MCF 10A (cell line): ENCODE data around the gene TMEM143. TPM values are rescaled to one million over a fixed set of nuclear protein-coding genes. Genes with fewer than 3 reads are reported as not detected.

Experiments
- BruUV-seq: library from RNA; stranded (reverse); fragments of 400-500 nt; replicated peaks from 2 replicates; lab custom pipeline; 2021; lab: Mats Ljungman, UMichigan
- CTCF ChIA-PET: fragments of 300-600 bp; sonication (Branson Sonifier 250); formaldehyde crosslinking; extraction: SDS; loops from one replicate; lab custom pipeline; 2021; ENCODE audit warnings: antibody characterized with exemption, inconsistent platforms; lab: Yijun Ruan, JAX
- POLR2A ChIA-PET: fragments of 300-600, 350-650 bp; sonication (Branson Sonifier 250); formaldehyde crosslinking; extraction: SDS; loops from one replicate; lab custom pipeline; 2020; ENCODE audit warnings: antibody characterized with exemption, inconsistent platforms; lab: Yijun Ruan, JAX
- DNase-seq: peaks from one replicate; pipeline ENCODE4 v3.0.0-alpha.2; 2018; ENCODE audit not compliant: unreplicated experiment
- H3K27ac Mint-ChIP-seq: one replicate; pipeline ENCODE4 v1.8.0; 2022; ENCODE audit warnings: mild to moderate bottlenecking, low read depth, mixed read lengths; ENCODE audit not compliant: unreplicated experiment
- H3K27me3 Mint-ChIP-seq: one replicate; pipeline ENCODE4 v1.8.0; 2022; ENCODE audit warnings: mixed read lengths; ENCODE audit not compliant: insufficient read depth, unreplicated experiment
- H3K36me3 Mint-ChIP-seq: one replicate; pipeline ENCODE4 v1.8.0; 2022; ENCODE audit warnings: mild to moderate bottlenecking, moderate library complexity, mixed read lengths; ENCODE audit not compliant: insufficient read depth, unreplicated experiment
- H3K4me1 Mint-ChIP-seq: one replicate; pipeline ENCODE4 v1.8.0; 2022; ENCODE audit warnings: mixed read lengths; ENCODE audit not compliant: insufficient read depth, unreplicated experiment
- H3K4me3 Mint-ChIP-seq: one replicate; pipeline ENCODE4 v1.8.0; 2022; ENCODE audit warnings: mild to moderate bottlenecking, moderate library complexity, mixed read lengths; ENCODE audit not compliant: unreplicated experiment
- H3K9me3 Mint-ChIP-seq: one replicate; pipeline ENCODE4 v1.8.0; 2022; ENCODE audit warnings: mixed read lengths; ENCODE audit not compliant: unreplicated experiment
- intact Hi-C: fragments of 100-400 bp; cut with micrococcal nuclease; formaldehyde crosslinking; loops from 2 replicates; pipeline ENCODE4 v1.14.1; 2022
- total RNA-seq: library from RNA; stranded (reverse); gene quantifications from 2 replicates; pipeline ENCODE4 v1.2.3, GENCODE V29; 2022
- TF ChIP-seq, protein P1 (sequence below): fragments of 200-600 bp; IDR thresholded peaks from one replicate; pipeline ENCODE4 v1.8.0; 2022; ENCODE audit warnings: antibody characterized with exemption, mild to moderate bottlenecking; ENCODE audit not compliant: unreplicated experiment

Gene TMEM143
- total RNA-seq, 1 experiment from 2014 or later, result 6.0 TPM

DNA sequence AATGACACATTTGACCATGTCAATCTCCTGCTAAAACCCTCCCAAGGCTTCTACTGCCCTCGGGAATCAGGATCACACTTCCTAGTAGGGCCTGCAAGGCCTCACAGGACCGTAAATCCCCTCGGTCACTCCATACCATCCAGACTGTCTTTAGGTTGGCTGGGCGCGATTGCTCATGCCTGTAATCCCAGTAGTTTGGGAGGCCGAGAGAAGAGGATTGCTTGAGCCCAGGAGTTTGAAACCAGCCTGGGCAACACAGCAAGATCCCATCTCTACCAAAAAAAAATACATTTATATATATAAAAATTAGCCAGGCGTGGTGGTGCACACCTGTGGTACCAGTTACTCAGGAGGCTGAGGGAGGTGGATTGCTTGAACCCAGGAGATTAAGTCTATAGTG lies 15.0 kb downstream of the TMEM143 start:
- H3K27me3 Mint-ChIP-seq, result no peaks in the 10 kb centered on the region
- H3K27ac Mint-ChIP-seq, result no peak overlapping the region
- TF ChIP-seq, protein P1, sequence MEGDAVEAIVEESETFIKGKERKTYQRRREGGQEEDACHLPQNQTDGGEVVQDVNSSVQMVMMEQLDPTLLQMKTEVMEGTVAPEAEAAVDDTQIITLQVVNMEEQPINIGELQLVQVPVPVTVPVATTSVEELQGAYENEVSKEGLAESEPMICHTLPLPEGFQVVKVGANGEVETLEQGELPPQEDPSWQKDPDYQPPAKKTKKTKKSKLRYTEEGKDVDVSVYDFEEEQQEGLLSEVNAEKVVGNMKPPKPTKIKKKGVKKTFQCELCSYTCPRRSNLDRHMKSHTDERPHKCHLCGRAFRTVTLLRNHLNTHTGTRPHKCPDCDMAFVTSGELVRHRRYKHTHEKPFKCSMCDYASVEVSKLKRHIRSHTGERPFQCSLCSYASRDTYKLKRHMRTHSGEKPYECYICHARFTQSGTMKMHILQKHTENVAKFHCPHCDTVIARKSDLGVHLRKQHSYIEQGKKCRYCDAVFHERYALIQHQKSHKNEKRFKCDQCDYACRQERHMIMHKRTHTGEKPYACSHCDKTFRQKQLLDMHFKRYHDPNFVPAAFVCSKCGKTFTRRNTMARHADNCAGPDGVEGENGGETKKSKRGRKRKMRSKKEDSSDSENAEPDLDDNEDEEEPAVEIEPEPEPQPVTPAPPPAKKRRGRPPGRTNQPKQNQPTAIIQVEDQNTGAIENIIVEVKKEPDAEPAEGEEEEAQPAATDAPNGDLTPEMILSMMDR, result no peak
- H3K36me3 Mint-ChIP-seq, result peaks cover 5% of the 10 kb centered on the region
- BruUV-seq, result no TSS peak
- ChIA-PET POLR2A (no interaction called here), CTCF (interaction anchor here (0.8 kb wide), 1 partner anchor 27 kb away, joined by 3 read pairs; no protein-coding TSS in a partner anchor)
- no peaks in the 10 kb centered on the region for H3K4me1 Mint-ChIP-seq
- no peak for DNase-seq
- intact Hi-C loops, result no loop called here
- H3K4me3 Mint-ChIP-seq, result no peak overlapping the region
- no peaks in the 10 kb centered on the region for H3K9me3 Mint-ChIP-seq

DNA sequence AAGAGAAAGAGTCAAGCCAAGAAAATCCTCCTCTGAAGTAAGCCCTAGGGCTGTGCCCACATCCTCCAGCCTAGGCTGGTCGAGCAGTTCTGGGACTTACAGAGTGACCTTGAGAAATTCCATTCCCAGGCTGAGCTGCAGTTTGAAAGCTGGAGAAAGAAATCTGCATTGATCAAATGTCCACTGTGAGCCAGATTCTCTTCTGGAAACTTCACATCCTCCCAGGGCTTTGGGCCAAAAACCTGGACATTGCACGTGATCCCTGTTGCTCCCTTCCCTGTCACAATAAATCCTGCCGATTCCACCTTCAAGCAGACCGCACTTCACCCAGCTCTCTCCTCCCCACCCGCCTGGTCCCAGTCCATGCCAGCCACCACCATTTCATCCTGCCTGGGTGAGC lies 15.7 kb downstream of the TMEM143 start:
- intact Hi-C loops, result no loop called here
- no TSS peak for BruUV-seq
- peaks cover 6% of the 10 kb centered on the region for H3K4me1 Mint-ChIP-seq
- TF ChIP-seq, protein P1, result no peak
- no peaks in the 10 kb centered on the region for H3K9me3 Mint-ChIP-seq
- ChIA-PET CTCF (interaction anchor here (0.6 kb wide), 1 partner anchor 12 kb away, joined by 3 read pairs; no protein-coding TSS in a partner anchor), POLR2A (no interaction called here)
- H3K36me3 Mint-ChIP-seq, result peaks cover 5% of the 10 kb centered on the region
- H3K4me3 Mint-ChIP-seq, result no peak overlapping the region
- H3K27ac Mint-ChIP-seq, result no peak overlapping the region
- no peaks in the 10 kb centered on the region for H3K27me3 Mint-ChIP-seq
- no peak for DNase-seq

DNA sequence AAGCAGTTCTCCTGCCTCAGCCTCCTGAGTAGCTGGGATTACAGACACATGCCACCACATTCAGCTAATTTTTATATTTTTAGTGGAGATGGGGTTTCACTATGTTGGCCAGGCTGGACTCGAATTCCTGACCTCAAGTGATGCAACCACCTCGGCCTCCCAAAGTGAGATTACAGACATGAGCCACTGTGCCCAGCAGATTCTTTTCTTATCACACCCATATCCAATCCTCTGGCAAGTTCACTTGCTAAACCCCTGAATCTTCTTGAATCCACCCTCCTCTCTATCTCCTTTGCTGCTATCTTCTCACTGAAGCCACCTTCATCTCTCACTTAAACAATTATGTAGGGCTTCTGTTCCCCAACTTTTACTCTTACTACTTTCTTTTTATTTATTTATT lies 17.5 kb downstream of the TMEM143 start:
- no peak overlapping the region for H3K4me3 Mint-ChIP-seq
- intact Hi-C loops, result no loop called here
- ChIA-PET POLR2A (interaction anchor here (1.2 kb wide), 1 partner anchor 12 kb away, joined by 4 read pairs; no protein-coding TSS in a partner anchor), CTCF (interaction anchor here (1.1 kb wide), 1 partner anchor 31 kb away, joined by 3 read pairs; no protein-coding TSS in a partner anchor)
- H3K36me3 Mint-ChIP-seq, result peaks cover 5% of the 10 kb centered on the region
- peaks cover 9% of the 10 kb centered on the region for H3K4me1 Mint-ChIP-seq
- TF ChIP-seq, protein P1, result no peak
- DNase-seq, result no peak
- H3K27ac Mint-ChIP-seq, result no peak overlapping the region
- no peaks in the 10 kb centered on the region for H3K9me3 Mint-ChIP-seq
- no peaks in the 10 kb centered on the region for H3K27me3 Mint-ChIP-seq
- BruUV-seq, result no TSS peak

DNA sequence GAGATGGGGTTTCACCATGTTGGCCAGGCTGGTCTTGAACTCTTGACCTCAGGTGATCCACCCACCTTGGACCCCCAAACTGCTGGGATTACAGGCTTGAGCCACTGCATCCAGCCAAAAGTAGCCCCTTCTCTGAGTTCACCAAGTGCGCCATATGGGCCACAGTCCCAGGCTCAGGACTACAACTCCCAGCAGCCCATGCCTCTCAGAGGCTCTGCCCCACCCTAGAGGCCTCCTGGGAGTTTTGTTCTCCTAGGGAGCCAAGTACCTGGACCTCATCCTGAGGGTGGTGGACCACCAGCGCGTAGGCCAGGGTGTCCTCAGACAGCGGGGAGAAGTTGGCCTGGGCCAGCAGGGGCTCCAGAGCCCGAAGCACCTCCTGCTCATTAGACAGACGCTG lies 18.8 kb downstream of the TMEM143 start:
- Mint-ChIP-seq H3K4me3 (no peak overlapping the region), H3K27me3 (no peaks in the 10 kb centered on the region), H3K9me3 (no peaks in the 10 kb centered on the region), H3K36me3 (peaks cover 5% of the 10 kb centered on the region), H3K27ac (no peak overlapping the region), H3K4me1 (peaks cover 15% of the 10 kb centered on the region)
- ChIA-PET POLR2A (no interaction called here), CTCF (interaction anchor here (0.6 to 1.2 kb wide), 3 partner anchors 9 to 46 kb away, joined by 3 to 4 read pairs (median 3); partner anchors contain the start of gene KDELR1)
- BruUV-seq, result no TSS peak
- intact Hi-C loops, result no loop called here
- TF ChIP-seq, protein P1, result no peak
- DNase-seq, result peak; percentile 21
